PC-9 (cell line): ENCODE data around the gene PIGC. TPM values are rescaled to one million over a fixed set of nuclear protein-coding genes. Genes with fewer than 3 reads are reported as not detected.

Source experiments
- BruUV-seq: library from RNA; stranded (reverse); fragments of 400-500 nt; replicated peaks from 2 replicates; lab custom pipeline; 2021; lab: Mats Ljungman, UMichigan
- CTCF ChIA-PET: fragments of 300-600 bp; sonication (Branson Sonifier 250); formaldehyde crosslinking; loops from one replicate; lab custom pipeline; 2022; ENCODE audit warnings: antibody characterized with exemption; lab: Charles Lee
- POLR2A ChIA-PET: fragments of 300-600 bp; sonication (Branson Sonifier 250); formaldehyde crosslinking; loops from one replicate; lab custom pipeline; 2022; ENCODE audit warnings: antibody characterized with exemption; ENCODE audit not compliant: unreplicated experiment; lab: Charles Lee
- DNase-seq, 2 experiments: peaks; one replicate each; pipeline versions ENCODE4 v3.0.0 to v3.0.0-alpha.2; 2015 to 2022; ENCODE audit warnings: mixed read lengths in 1 of 2
- H2AFZ ChIP-seq: fragments of 200-600 bp; sonication (generic); 2 replicates; pipeline ENCODE4 v1.8.1; 2017; ENCODE audit warnings: antibody characterized with exemption
- H3F3A ChIP-seq: fragments of 200-600 bp; sonication (generic); 2 replicates; pipeline ENCODE4 v1.8.1; 2017; ENCODE audit warnings: antibody characterized with exemption, mild to moderate bottlenecking, low read depth; ENCODE audit not compliant: insufficient read depth
- H3K27ac ChIP-seq: fragments of 200-600 bp; sonication (generic); 2 replicates; pipeline ENCODE4 v1.6.1; 2016; ENCODE audit warnings: mixed run types
- H3K27me3 ChIP-seq: fragments of 200-600 bp; sonication (generic); 2 replicates; pipeline ENCODE4 v1.6.1; 2016; ENCODE audit warnings: low read depth, mixed run types; ENCODE audit not compliant: insufficient read depth
- H3K36me3 ChIP-seq: fragments of 200-600 bp; sonication (generic); 2 replicates; pipeline ENCODE4 v1.6.1; 2016; ENCODE audit warnings: low read depth, mixed run types
- H3K4me1 ChIP-seq: fragments of 200-600 bp; sonication (generic); replicated peaks from 2 replicates; pipeline ENCODE4 v1.6.1; 2016; ENCODE audit warnings: mixed run types; ENCODE audit not compliant: insufficient read depth
- H3K4me2 ChIP-seq: fragments of 200-600 bp; sonication (generic); 2 replicates; pipeline ENCODE4 v1.6.1; 2017; ENCODE audit warnings: mixed run types
- H3K4me3 ChIP-seq: fragments of 200-600 bp; sonication (generic); 2 replicates; pipeline ENCODE4 v1.6.1; 2016; ENCODE audit warnings: mixed run types
- H3K79me2 ChIP-seq: fragments of 200-600 bp; sonication (generic); 2 replicates; pipeline ENCODE4 v1.6.1; 2017; ENCODE audit warnings: low read depth, mixed run types
- H3K9me2 ChIP-seq: fragments of 200-600 bp; sonication (generic); 2 replicates; pipeline ENCODE4 v1.8.1; 2017; ENCODE audit warnings: mild to moderate bottlenecking; ENCODE audit not compliant: insufficient read depth
- H3K9me3 ChIP-seq: fragments of 200-600 bp; sonication (generic); 2 replicates; pipeline ENCODE4 v1.8.1; 2016; ENCODE audit warnings: low read depth; ENCODE audit not compliant: insufficient read depth
- H4K20me1 ChIP-seq: fragments of 200-600 bp; sonication (generic); 2 replicates; pipeline ENCODE4 v1.8.1; 2017; ENCODE audit not compliant: insufficient read depth
- EZH2 ChIP-seq: fragments of 200-600 bp; sonication (generic); IDR thresholded peaks from 2 replicates; pipeline ENCODE4 v1.8.0; 2017; ENCODE audit warnings: antibody characterized with exemption, low read depth
- intact Hi-C: fragments of 100-400 bp; cut with micrococcal nuclease; formaldehyde crosslinking; loops from one replicate; pipeline ENCODE4 v1.10.0; 2022; ENCODE audit not compliant: unreplicated experiment
- total RNA-seq: library from RNA; stranded (reverse); gene quantifications from 2 replicates; pipeline ENCODE4 v1.2.3, GENCODE V29; 2021
- TF ChIP-seq, protein P1 (sequence below): fragments of 200-600 bp; sonication (generic); conservative IDR thresholded peaks from 2 replicates; pipeline ENCODE4 v1.6.1; 2017; ENCODE audit warnings: mixed run types, antibody characterized with exemption, mild to moderate bottlenecking, moderate library complexity

The PIGC gene
- total RNA-seq, 1 experiment from 2014 or later, result 26.5 TPM

GRCh38 chr1:172410027-172410426, 33.8 kb downstream of the PIGC start:
- Histone ChIP-seq H3K4me1 (peaks cover 6% of the 10 kb centered on the region), H3K27ac (no peak overlapping the region), H3K27me3 (no peaks in the 10 kb centered on the region), H3K9me3 (peaks cover 3% of the 10 kb centered on the region; the same call in 1 of the 2 replicates), H3K79me2 (no peaks in the 10 kb centered on the region), H3K36me3 (no peaks in the 10 kb centered on the region), H2AFZ (no peak overlapping the region), H3K4me3 (no peak overlapping the region), H3K9me2 (0 out of 2 replicates have a peak, but pooled peaks cover 4% of the 10 kb centered on the region), H4K20me1 (no peaks in the 10 kb centered on the region), H3F3A (no peaks in the 10 kb centered on the region), H3K4me2 (no peak overlapping the region)
- no peak for DNase-seq
- intact Hi-C loops, result loop anchor here (10.0 kb wide), 1 partner anchor 765 kb away; no protein-coding TSS in a partner anchor
- ChIA-PET CTCF (no interaction called here), POLR2A (no interaction called here)
- no TSS peak for BruUV-seq
- TF ChIP-seq, protein P1, sequence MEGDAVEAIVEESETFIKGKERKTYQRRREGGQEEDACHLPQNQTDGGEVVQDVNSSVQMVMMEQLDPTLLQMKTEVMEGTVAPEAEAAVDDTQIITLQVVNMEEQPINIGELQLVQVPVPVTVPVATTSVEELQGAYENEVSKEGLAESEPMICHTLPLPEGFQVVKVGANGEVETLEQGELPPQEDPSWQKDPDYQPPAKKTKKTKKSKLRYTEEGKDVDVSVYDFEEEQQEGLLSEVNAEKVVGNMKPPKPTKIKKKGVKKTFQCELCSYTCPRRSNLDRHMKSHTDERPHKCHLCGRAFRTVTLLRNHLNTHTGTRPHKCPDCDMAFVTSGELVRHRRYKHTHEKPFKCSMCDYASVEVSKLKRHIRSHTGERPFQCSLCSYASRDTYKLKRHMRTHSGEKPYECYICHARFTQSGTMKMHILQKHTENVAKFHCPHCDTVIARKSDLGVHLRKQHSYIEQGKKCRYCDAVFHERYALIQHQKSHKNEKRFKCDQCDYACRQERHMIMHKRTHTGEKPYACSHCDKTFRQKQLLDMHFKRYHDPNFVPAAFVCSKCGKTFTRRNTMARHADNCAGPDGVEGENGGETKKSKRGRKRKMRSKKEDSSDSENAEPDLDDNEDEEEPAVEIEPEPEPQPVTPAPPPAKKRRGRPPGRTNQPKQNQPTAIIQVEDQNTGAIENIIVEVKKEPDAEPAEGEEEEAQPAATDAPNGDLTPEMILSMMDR, result no peak
- TF ChIP-seq EZH2, result no peak

DNA sequence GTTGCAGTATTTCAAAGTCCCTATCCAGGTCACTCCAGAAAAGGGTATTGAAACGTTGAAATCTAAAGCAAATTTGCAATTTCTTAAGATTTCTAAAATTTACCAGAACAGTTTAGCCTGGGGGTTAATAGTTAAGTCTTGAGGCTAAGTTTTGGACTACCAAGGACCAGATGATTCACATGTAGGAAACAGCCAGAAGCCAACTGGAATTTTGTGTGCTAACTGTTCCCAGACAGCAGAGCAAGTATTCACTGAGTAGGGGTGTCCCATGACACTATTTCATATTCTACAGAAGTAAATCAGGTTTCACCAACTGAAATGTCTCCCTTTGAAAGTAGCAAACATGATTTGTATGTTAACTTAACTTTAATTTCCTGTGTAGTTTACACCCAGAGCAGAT, 34.9 kb downstream of the PIGC start:
- H3K9me2 ChIP-seq, result 0 out of 2 replicates have a peak, but pooled peaks cover 9% of the 10 kb centered on the region
- intact Hi-C loops, result loop anchor here (5.0 kb wide), 1 partner anchor 607 kb away; no protein-coding TSS in a partner anchor
- H3K79me2 ChIP-seq, result no peaks in the 10 kb centered on the region
- DNase-seq, result no peak
- H4K20me1 ChIP-seq, result no peaks in the 10 kb centered on the region
- H3K4me1 ChIP-seq, result no peaks in the 10 kb centered on the region
- H3K27ac ChIP-seq, result no peak overlapping the region
- no peaks in the 10 kb centered on the region for H3K36me3 ChIP-seq
- POLR2A ChIA-PET, result no interaction called here
- TF ChIP-seq EZH2, result no peak
- TF ChIP-seq, protein P1, result no peak
- no peaks in the 10 kb centered on the region for H3K27me3 ChIP-seq
- H3K9me3 ChIP-seq, result peaks cover 3% of the 10 kb centered on the region; the same call in 1 of the 2 replicates
- no peak overlapping the region for H3K4me2 ChIP-seq
- BruUV-seq, result no TSS peak
- H3F3A ChIP-seq, result no peaks in the 10 kb centered on the region
- CTCF ChIA-PET, result no interaction called here
- H2AFZ ChIP-seq, result no peak overlapping the region
- no peak overlapping the region for H3K4me3 ChIP-seq

DNA sequence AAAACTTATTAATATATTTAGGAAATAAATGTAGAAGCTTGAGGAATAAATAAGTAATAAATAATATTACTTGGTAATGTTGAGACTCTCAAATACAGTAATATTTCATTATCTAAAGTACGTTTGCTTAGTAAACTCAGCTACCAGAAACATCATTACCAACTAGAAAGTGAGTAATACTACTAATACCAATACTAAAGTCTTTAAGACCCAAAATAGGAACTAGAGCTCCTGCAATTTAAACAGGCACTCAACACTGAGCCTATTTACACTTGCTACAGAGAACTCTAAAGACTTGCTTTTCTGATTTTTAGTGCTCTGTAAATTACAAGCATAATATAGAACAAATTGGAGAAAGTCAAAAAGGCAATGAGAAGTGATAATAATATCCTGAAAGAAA, 36.9 kb downstream of the PIGC start:
- BruUV-seq, result no TSS peak
- H4K20me1 ChIP-seq, result no peaks in the 10 kb centered on the region
- H3K27me3 ChIP-seq, result no peaks in the 10 kb centered on the region
- H3K36me3 ChIP-seq, result no peaks in the 10 kb centered on the region
- H3K4me1 ChIP-seq, result no peaks in the 10 kb centered on the region
- no peak overlapping the region for H3K4me2 ChIP-seq
- H2AFZ ChIP-seq, result no peak overlapping the region
- H3K4me3 ChIP-seq, result no peak overlapping the region
- DNase-seq, result no peak
- ChIA-PET CTCF (no interaction called here), POLR2A (no interaction called here)
- peaks cover 3% of the 10 kb centered on the region; the same call in 1 of the 2 replicates for H3K9me3 ChIP-seq
- 0 out of 2 replicates have a peak, but pooled peaks cover 9% of the 10 kb centered on the region for H3K9me2 ChIP-seq
- H3F3A ChIP-seq, result no peaks in the 10 kb centered on the region
- no peak for TF ChIP-seq EZH2
- TF ChIP-seq, protein P1, result no peak
- intact Hi-C loops, result loop anchor here (5.0 kb wide), 1 partner anchor 605 kb away; no protein-coding TSS in a partner anchor
- no peaks in the 10 kb centered on the region for H3K79me2 ChIP-seq
- no peak overlapping the region for H3K27ac ChIP-seq
